SJCRH30 (cell line): ENCODE measurements around the gene CLEC1B. TPM values are rescaled to one million over a fixed set of nuclear protein-coding genes. Genes with fewer than 3 reads are reported as not detected.
"Not testable (repeated sequence)": the region's sequence is repeated elsewhere in the genome, so short reads cannot be mapped to it uniquely, and the experiment has no call there.

ENCODE experiments used
- DNase-seq, 2 experiments: peaks; one replicate each; pipeline ENCODE4 v3.0.0-alpha.2; 2015 to 2020
- H3K27ac ChIP-seq: fragments of 250-450 bp; sonication (Bioruptor Pico); 2 replicates; pipeline ENCODE4 v1.5.1; 2020; ENCODE audit warnings: mild to moderate bottlenecking, moderate library complexity
- H3K27me3 ChIP-seq: fragments of 250-450 bp; sonication (Bioruptor Pico); 2 replicates; pipeline ENCODE4 v1.5.1; 2020; ENCODE audit warnings: mild to moderate bottlenecking, moderate library complexity
- H3K36me3 ChIP-seq: fragments of 250-450 bp; sonication (Bioruptor Pico); 2 replicates; pipeline ENCODE4 v1.5.1; 2020; ENCODE audit warnings: mild to moderate bottlenecking, moderate library complexity
- H3K4me1 ChIP-seq: fragments of 250-450 bp; sonication (Bioruptor Pico); 2 replicates; pipeline ENCODE4 v1.5.1; 2020; ENCODE audit warnings: mild to moderate bottlenecking, moderate library complexity
- H3K4me3 ChIP-seq: fragments of 250-450 bp; sonication (Bioruptor Pico); 2 replicates; pipeline ENCODE4 v1.5.1; 2020; ENCODE audit warnings: mild to moderate bottlenecking, moderate library complexity
- H3K9me3 ChIP-seq: fragments of 250-450 bp; sonication (Bioruptor Pico); replicated peaks from 2 replicates; pipeline ENCODE4 v1.5.1; 2020; ENCODE audit warnings: mild to moderate bottlenecking, moderate library complexity
- total RNA-seq: library from RNA; depleted of rRNA; stranded (reverse); fragments of >200 nt; shearing (Covaris generic); gene quantifications from 2 replicates; pipeline ENCODE4 v1.2.3, GENCODE V29; 2014; rRNA removed

Gene CLEC1B
- total RNA-seq, 1 experiment from 2014 or later = not detected

GRCh38 chr12:9957834-9958233 is 41.1 kb downstream of the CLEC1B start:
- no peaks in the 10 kb centered on the region for H3K36me3 ChIP-seq
- H3K27ac ChIP-seq = no peak overlapping the region
- no peak overlapping the region for H3K4me3 ChIP-seq
- H3K27me3 ChIP-seq = no peaks in the 10 kb centered on the region; the same call in 1 of the 2 replicates
- H3K9me3 ChIP-seq = no peaks in the 10 kb centered on the region
- no peaks in the 10 kb centered on the region for H3K4me1 ChIP-seq
- DNase-seq = no peak

- H3K4me3 ChIP-seq, H3K27ac ChIP-seq: not testable (repeated sequence)
Measured at GRCh38 chr12:9952954-9953729, 45.8 kb downstream of the CLEC1B start.

GRCh38 chr12:9951026-9951675 is 47.8 kb downstream of the CLEC1B start:
- Histone ChIP-seq H3K36me3 (no peaks in the 10 kb centered on the region), H3K27me3 (no peaks in the 10 kb centered on the region), H3K4me3 (no peak overlapping the region), H3K4me1 (no peaks in the 10 kb centered on the region), H3K27ac (no peak overlapping the region), H3K9me3 (no peaks in the 10 kb centered on the region)
- DNase-seq = no peak

More at GRCh38 chr12:9952954-9953729, 45.8 kb downstream of the CLEC1B start:
- H3K4me1 ChIP-seq, DNase-seq, H3K9me3 ChIP-seq, H3K36me3 ChIP-seq, H3K27me3 ChIP-seq: not testable (repeated sequence)

DNA sequence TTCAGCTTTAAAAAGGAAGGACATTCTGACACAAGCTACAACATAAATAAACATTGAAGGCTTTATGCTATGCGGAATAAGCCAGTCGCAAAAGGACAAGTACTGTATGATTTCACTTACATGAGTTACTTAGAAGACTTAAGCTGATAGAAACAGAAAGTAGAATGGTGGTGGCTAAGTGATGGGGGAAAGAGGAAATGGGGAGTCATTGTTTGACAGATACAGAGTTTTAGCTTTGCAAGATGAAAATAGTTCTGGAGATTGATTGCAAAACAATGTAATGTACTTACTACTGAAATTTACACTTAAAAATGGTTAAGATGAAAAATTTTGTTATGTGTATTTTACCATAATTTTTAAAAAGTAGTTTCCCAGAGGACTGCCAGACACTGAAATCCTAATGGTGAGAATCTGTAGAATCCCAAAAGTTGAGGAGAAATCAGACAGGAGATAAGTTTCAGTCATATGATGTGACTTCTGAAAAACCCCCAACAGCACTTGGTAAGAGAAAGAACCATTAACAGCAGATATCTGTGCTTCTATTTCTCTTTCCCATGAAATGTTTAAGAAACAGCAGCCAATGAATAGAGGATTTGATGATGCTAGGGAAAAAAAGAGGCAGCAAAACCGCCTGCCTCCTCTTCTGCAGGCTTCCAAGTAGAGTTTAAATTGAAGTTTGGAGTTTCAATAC is 50.2 kb downstream of the CLEC1B start:
- no peaks in the 10 kb centered on the region for H3K4me1 ChIP-seq
- no peak overlapping the region for H3K27ac ChIP-seq
- no peak overlapping the region for H3K4me3 ChIP-seq
- H3K36me3 ChIP-seq = no peaks in the 10 kb centered on the region
- no peaks in the 10 kb centered on the region for H3K27me3 ChIP-seq
- no peaks in the 10 kb centered on the region for H3K9me3 ChIP-seq
- no peak for DNase-seq

- Histone ChIP-seq H3K36me3 (no peaks in the 10 kb centered on the region), H3K27me3 (no peaks in the 10 kb centered on the region), H3K4me1 (no peaks in the 10 kb centered on the region), H3K9me3 (no peaks in the 10 kb centered on the region), H3K4me3 (no peak overlapping the region), H3K27ac (no peak overlapping the region)
- DNase-seq = no peak
Measured at GRCh38 chr12:9947674-9948073, 51.2 kb downstream of the CLEC1B start.

DNA sequence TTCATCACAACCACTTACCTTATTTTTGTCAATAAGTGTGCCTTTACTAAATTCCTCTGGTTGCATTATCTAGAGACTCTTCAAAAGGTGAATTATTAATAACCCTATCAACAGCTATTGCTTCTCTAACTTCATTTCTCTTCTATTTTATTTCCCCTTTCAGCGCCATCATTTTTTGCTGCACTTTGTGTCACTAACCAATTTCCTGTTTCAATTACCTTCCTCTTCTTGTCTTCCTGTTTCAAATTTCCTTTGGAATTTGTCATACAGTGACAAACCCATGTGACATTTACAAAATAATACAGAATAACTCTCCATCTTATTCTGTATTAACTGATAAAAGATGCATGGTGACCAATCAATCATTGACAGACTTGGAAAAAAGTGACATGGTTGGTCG is 54.5 kb downstream of the CLEC1B start:
- Histone ChIP-seq H3K36me3 (no peaks in the 10 kb centered on the region), H3K9me3 (no peaks in the 10 kb centered on the region), H3K27me3 (0 out of 2 replicates have a peak, but pooled peaks cover 4% of the 10 kb centered on the region)

DNA sequence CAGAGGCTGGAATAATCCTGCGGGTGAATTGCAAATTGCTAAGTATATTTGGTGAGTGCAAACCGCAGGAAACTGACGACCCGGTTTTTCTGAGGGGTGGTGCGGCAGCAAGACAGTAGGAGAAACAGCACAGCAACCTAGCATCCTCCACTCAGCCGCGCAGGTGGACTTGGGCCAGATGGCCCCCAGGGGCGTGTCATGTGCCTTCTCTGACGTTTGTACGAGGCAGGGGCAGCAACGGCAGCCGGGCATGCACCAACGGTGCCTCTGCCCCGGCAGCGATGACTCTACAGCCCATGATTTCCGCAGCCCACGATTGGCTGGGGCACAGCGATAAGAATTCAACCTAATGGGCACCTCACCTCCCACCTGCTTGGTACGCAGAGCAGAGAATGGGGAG is 55.7 kb downstream of the CLEC1B start:
- Histone ChIP-seq H3K4me1 (no peaks in the 10 kb centered on the region), H3K4me3 (no peak overlapping the region), H3K36me3 (no peaks in the 10 kb centered on the region), H3K27me3 (0 out of 2 replicates have a peak, but pooled peaks cover 4% of the 10 kb centered on the region), H3K27ac (no peak overlapping the region), H3K9me3 (no peaks in the 10 kb centered on the region)
- DNase-seq = no peak

More for the DNA sequence above, 54.5 kb downstream of the CLEC1B start:
- H3K4me3 ChIP-seq = no peak overlapping the region
- DNase-seq = no peak
- H3K27ac ChIP-seq = no peak overlapping the region
- no peaks in the 10 kb centered on the region for H3K4me1 ChIP-seq

Other genes starting within 250 kb of the CLEC1B start
- not detected in 2 replicates for gene CD69, start 238.2 kb downstream of the CLEC1B start, total RNA-seq
- gene KLRF1, start 171.6 kb downstream of the CLEC1B start, total RNA-seq = not detected in 2 replicates
- not detected in 2 replicates for gene CLEC2B, start 129.8 kb downstream of the CLEC1B start, total RNA-seq
- gene KLRF2, start 117.6 kb downstream of the CLEC1B start, total RNA-seq = not detected in 2 replicates
- not detected in 2 replicates for gene CLEC2A, start 66.8 kb downstream of the CLEC1B start, total RNA-seq
- not detected in 2 replicates for gene CLEC12A, start 27.7 kb downstream of the CLEC1B start, total RNA-seq
- gene CLEC12B, start 11.5 kb upstream of the CLEC1B start, total RNA-seq = not detected in 2 replicates
- gene CLEC9A, start 31.6 kb upstream of the CLEC1B start, total RNA-seq = not detected in 2 replicates
- gene CLEC1A, start 99.9 kb upstream of the CLEC1B start, total RNA-seq = not detected in 2 replicates
- gene CLEC7A, start 131.1 kb upstream of the CLEC1B start, total RNA-seq = not detected in 2 replicates
- not detected in 2 replicates for gene OLR1, start 173.0 kb upstream of the CLEC1B start, total RNA-seq
- gene TMEM52B, start 179.9 kb upstream of the CLEC1B start, total RNA-seq = not detected in 2 replicates
- 35.0 and 36.8 TPM in 2 replicates for gene GABARAPL1, start 213.8 kb upstream of the CLEC1B start, total RNA-seq